ENCODE results near the gene DISC1.

GRCh38 chr1:231619257-231619634 is 7.3 kb upstream of the DISC1 start:
- TF ChIP-seq CTCF (IDR thresholded peaks at IDR 0.05; ENCODE audit: extremely low read depth in 1 of 2, insufficient read depth in 1 of 2, low read depth in 1 of 2, low read length in 2 of 2) = no peak
- TF ChIP-seq EZH2 (IDR thresholded peaks at IDR 0.05; ENCODE audit: borderline replicate concordance, low read depth, low read length, severe bottlenecking) = no peak
- no peak for TF ChIP-seq GATA2 (IDR thresholded peaks at IDR 0.05; ENCODE audit: insufficient read depth, insufficient read length, low read depth, low read length)
